ENCODE measurements around the gene PDLIM5.

The PDLIM5 gene

GRCh38 chr4:94595880-94596483 is 144.2 kb downstream of the PDLIM5 start:
- TF ChIP-seq CTCF (IDR thresholded peaks at IDR 0.05; ENCODE audit: low read depth, low read length, missing control alignments): peak; percentile 49
- DNase-seq (ENCODE audit: low read depth): peak; percentile 34
- H3K4me3 ChIP-seq (ENCODE audit: low read depth, low read length): no peak overlapping the region

- DNase-seq (ENCODE audit: low read depth): no peak
- H3K4me3 ChIP-seq (ENCODE audit: low read depth, low read length): no peak overlapping the region
- TF ChIP-seq CTCF (IDR thresholded peaks at IDR 0.05; ENCODE audit: low read depth, low read length, missing control alignments): no peak
These were observed 147.0 kb downstream of the PDLIM5 start for GRCh38 chr4:94598758-94599157.

- TF ChIP-seq CTCF (IDR thresholded peaks at IDR 0.05; ENCODE audit: low read depth, low read length, missing control alignments): no peak
- no peak for DNase-seq (ENCODE audit: low read depth)
- H3K4me3 ChIP-seq (ENCODE audit: low read depth, low read length): no peak overlapping the region
These were observed 151.5 kb downstream of the PDLIM5 start for GRCh38 chr4:94603170-94603747.

- TF ChIP-seq CTCF (IDR thresholded peaks at IDR 0.05; ENCODE audit: low read depth, low read length, missing control alignments): no peak
- DNase-seq (ENCODE audit: low read depth): no peak
- no peak overlapping the region for H3K4me3 ChIP-seq (ENCODE audit: low read depth, low read length)
These were observed 153.6 kb downstream of the PDLIM5 start for GRCh38 chr4:94605241-94605805.

- no peak for TF ChIP-seq CTCF (IDR thresholded peaks at IDR 0.05; ENCODE audit: low read depth, low read length, missing control alignments)
- H3K4me3 ChIP-seq (ENCODE audit: low read depth, low read length): no peak overlapping the region
- no peak for DNase-seq (ENCODE audit: low read depth)
These were observed 158.4 kb downstream of the PDLIM5 start for GRCh38 chr4:94610145-94610544.

GRCh38 chr4:94613248-94613647 is 161.5 kb downstream of the PDLIM5 start:
- DNase-seq (ENCODE audit: low read depth): no peak
- H3K4me3 ChIP-seq (ENCODE audit: low read depth, low read length): no peak overlapping the region
- TF ChIP-seq CTCF (IDR thresholded peaks at IDR 0.05; ENCODE audit: low read depth, low read length, missing control alignments): no peak

- no peak for TF ChIP-seq CTCF (IDR thresholded peaks at IDR 0.05; ENCODE audit: low read depth, low read length, missing control alignments)
- no peak overlapping the region for H3K4me3 ChIP-seq (ENCODE audit: low read depth, low read length)
- no peak for DNase-seq (ENCODE audit: low read depth)
These were observed 163.7 kb downstream of the PDLIM5 start for GRCh38 chr4:94615451-94615850.

All from GM12864 (cell line).